Measurements from ENCODE around the gene ADCY2. TPM values are rescaled to one million over a fixed set of nuclear protein-coding genes. Genes with fewer than 3 reads are reported as not detected.

ADCY2 gene
- total RNA-seq, 4 donors from 2014 or later: 0.19 to 2.7 (median 0.59) TPM; not detected in 1

- TF ChIP-seq POLR2A (IDR thresholded peaks at IDR 0.05): no peak
- Histone ChIP-seq H3K27me3 (no peaks in the 10 kb centered on the region), H3K4me1 (no peaks in the 10 kb centered on the region), H3K27ac (no peak overlapping the region), H3K36me3 (no peaks in the 10 kb centered on the region), H3K4me3 (no peak overlapping the region), H3K9me3 (no peaks in the 10 kb centered on the region)
- DNase-seq: no peak
- intact Hi-C loops (cut with DNase I): no loop called here
- 81 to 86% methylated on average over 6 to 8 of the region's 8 CpGs for WGBS, 2 donors
These were observed 364.1 kb downstream of the ADCY2 start for GRCh38 chr5:7759951-7760580.

GRCh38 chr5:7762267-7762666 is 366.3 kb downstream of the ADCY2 start:
- H3K4me1 ChIP-seq: no peaks in the 10 kb centered on the region
- no peak for DNase-seq
- H3K27ac ChIP-seq: no peak overlapping the region
- H3K4me3 ChIP-seq: no peak overlapping the region
- H3K9me3 ChIP-seq: no peaks in the 10 kb centered on the region
- intact Hi-C loops (cut with DNase I): no loop called here
- 50 to 80% methylated on average over 1 of the region's 2 CpGs for WGBS, 2 donors
- TF ChIP-seq CTCF (IDR thresholded peaks at IDR 0.05) (no peak), POLR2A (IDR thresholded peaks at IDR 0.05) (no peak)
- H3K36me3 ChIP-seq: no peaks in the 10 kb centered on the region
- H3K27me3 ChIP-seq: no peaks in the 10 kb centered on the region

- TF ChIP-seq CTCF (IDR thresholded peaks at IDR 0.05) (no peak), POLR2A (IDR thresholded peaks at IDR 0.05) (no peak)
- no peaks in the 10 kb centered on the region for H3K9me3 ChIP-seq
- WGBS, 2 donors: 46 to 63% methylated on average over 7 to 8 of the region's 9 CpGs
- intact Hi-C loops (cut with DNase I): no loop called here
- H3K36me3 ChIP-seq: no peaks in the 10 kb centered on the region
- no peak for DNase-seq
- no peak overlapping the region for H3K4me3 ChIP-seq
- H3K27me3 ChIP-seq: no peaks in the 10 kb centered on the region
- H3K27ac ChIP-seq: no peak overlapping the region
- no peaks in the 10 kb centered on the region for H3K4me1 ChIP-seq
These were observed 367.7 kb downstream of the ADCY2 start for GRCh38 chr5:7763621-7764072.

- DNase-seq: no peak
- no peaks in the 10 kb centered on the region for H3K4me1 ChIP-seq
- TF ChIP-seq POLR2A (IDR thresholded peaks at IDR 0.05) (no peak), CTCF (IDR thresholded peaks at IDR 0.05) (no peak)
- H3K27ac ChIP-seq: no peak overlapping the region
- H3K4me3 ChIP-seq: no peak overlapping the region
- no peaks in the 10 kb centered on the region for H3K36me3 ChIP-seq
- 55 to 78% methylated on average over 1 of the region's 1 CpG for WGBS, 2 donors
- no peaks in the 10 kb centered on the region for H3K9me3 ChIP-seq
- intact Hi-C loops (cut with DNase I): no loop called here
- no peaks in the 10 kb centered on the region for H3K27me3 ChIP-seq
These were observed 368.5 kb downstream of the ADCY2 start for GRCh38 chr5:7764452-7764851.

GRCh38 chr5:7770436-7770835 is 374.5 kb downstream of the ADCY2 start:
- TF ChIP-seq POLR2A (IDR thresholded peaks at IDR 0.05) (no peak), CTCF (IDR thresholded peaks at IDR 0.05) (no peak)
- Histone ChIP-seq H3K27me3 (no peaks in the 10 kb centered on the region), H3K36me3 (no peaks in the 10 kb centered on the region), H3K4me1 (no peaks in the 10 kb centered on the region), H3K4me3 (no peak overlapping the region), H3K27ac (no peak overlapping the region), H3K9me3 (no peaks in the 10 kb centered on the region)
- no peak for DNase-seq
- intact Hi-C loops (cut with DNase I): no loop called here
- WGBS, 2 donors: 58 to 78% methylated on average over 1 to 2 of the region's 2 CpGs

GRCh38 chr5:7772141-7772540 is 376.2 kb downstream of the ADCY2 start:
- Histone ChIP-seq H3K9me3 (no peaks in the 10 kb centered on the region), H3K4me1 (no peaks in the 10 kb centered on the region), H3K36me3 (no peaks in the 10 kb centered on the region), H3K27ac (no peak overlapping the region), H3K27me3 (no peaks in the 10 kb centered on the region), H3K4me3 (no peak overlapping the region)
- intact Hi-C loops (cut with DNase I): no loop called here
- TF ChIP-seq POLR2A (IDR thresholded peaks at IDR 0.05) (no peak), CTCF (IDR thresholded peaks at IDR 0.05) (no peak)
- WGBS, 2 donors: 83 to 88% methylated on average over 6 of the region's 6 CpGs
- DNase-seq: no peak

All from esophagus squamous epithelium (tissue), 5 donors.